Right atrium auricular region (tissue), 2 donors: ENCODE data around the gene TUBE1. TPM values are rescaled to one million over a fixed set of nuclear protein-coding genes. Genes with fewer than 3 reads are reported as not detected.

ENCODE experiments used
- DNase-seq: peaks from one replicate; pipeline ENCODE4 v3.0.0-alpha.2; 2019; ENCODE audit warnings: low spot score
- H3K27ac ChIP-seq, 2 donors: fragments of 200-600 bp; sonication (generic); 1 replicate in 1 of 2; 2 replicates in 1 of 2; pipeline ENCODE4 v1.5.1; 2016 to 2019
- H3K27me3 ChIP-seq, 2 donors: fragments of 200-600 bp; sonication (generic); one replicate each; pipeline versions ENCODE4 v1.5.1 to v1.6.0; 2017 to 2019
- H3K36me3 ChIP-seq: fragments of 200-600 bp; sonication (generic); one replicate; pipeline ENCODE4 v1.5.1; 2016
- H3K4me1 ChIP-seq, 2 donors: fragments of 200-600 bp; sonication (generic); one replicate each; pipeline versions ENCODE4 v1.5.1 to v1.6.0; 2017 to 2019
- H3K4me3 ChIP-seq, 2 donors: fragments of 200-600 bp; sonication (generic); 1 replicate in 1 of 2; 2 replicates in 1 of 2; pipeline ENCODE4 v1.5.1; 2017 to 2019; ENCODE audit warnings: mild to moderate bottlenecking in 1 of 2, moderate library complexity in 1 of 2
- H3K9me3 ChIP-seq, 2 donors: fragments of 200-600 bp; sonication (generic); one replicate each; pipeline ENCODE4 v1.5.1; 2019
- CTCF ChIP-seq, 2 donors: fragments of 200-600 bp; sonication (generic); IDR thresholded peaks; one replicate each; pipeline ENCODE4 v1.5.1; 2019; ENCODE audit warnings: antibody characterized with exemption in 2 of 2
- total RNA-seq, 2 donors: library from RNA; depleted of rRNA; stranded (reverse); fragments of >200 nt; gene quantifications; one replicate each; pipeline ENCODE4 v1.1.0, GENCODE V29; 2016

The TUBE1 gene
- total RNA-seq, 2 donors from 2014 or later: 19.0 to 32.3 TPM

GRCh38 chr6:112038268-112038667 is 49.0 kb downstream of the TUBE1 start:
- Histone ChIP-seq H3K36me3 (no peaks in the 10 kb centered on the region), H3K4me1 (peaks cover 0 to 12% of the 10 kb centered on the region in 2 donors), H3K4me3 (no peak overlapping the region), H3K27me3 (no peaks in the 10 kb centered on the region), H3K27ac (peak overlapping the region; percentile 68 to 84), H3K9me3 (no peaks in the 10 kb centered on the region)
- DNase-seq: peak; percentile 68
- TF ChIP-seq CTCF (IDR thresholded peaks at IDR 0.05): no peak

- Histone ChIP-seq H3K27ac (peak overlapping the region; percentile 68 to 84), H3K27me3 (no peaks in the 10 kb centered on the region), H3K36me3 (no peaks in the 10 kb centered on the region), H3K9me3 (no peaks in the 10 kb centered on the region), H3K4me3 (no peak overlapping the region), H3K4me1 (peaks cover 0 to 12% of the 10 kb centered on the region in 2 donors)
- TF ChIP-seq CTCF (IDR thresholded peaks at IDR 0.05): no peak
- DNase-seq: peak; percentile 93
These were observed 49.5 kb downstream of the TUBE1 start for GRCh38 chr6:112037783-112038216.

GRCh38 chr6:112036088-112036637 is 51.1 kb downstream of the TUBE1 start:
- no peak for TF ChIP-seq CTCF (IDR thresholded peaks at IDR 0.05)
- no peak for DNase-seq
- Histone ChIP-seq H3K36me3 (no peaks in the 10 kb centered on the region), H3K27ac (peak overlapping the region; percentile 42 to 69), H3K27me3 (no peaks in the 10 kb centered on the region), H3K4me3 (no peak overlapping the region), H3K4me1 (peaks cover 0 to 12% of the 10 kb centered on the region in 2 donors), H3K9me3 (no peaks in the 10 kb centered on the region)

GRCh38 chr6:112034616-112034995 is 52.7 kb downstream of the TUBE1 start:
- Histone ChIP-seq H3K27me3 (no peaks in the 10 kb centered on the region), H3K4me3 (no peak overlapping the region), H3K4me1 (peaks cover 0 to 12% of the 10 kb centered on the region in 2 donors), H3K9me3 (no peaks in the 10 kb centered on the region), H3K36me3 (no peaks in the 10 kb centered on the region), H3K27ac (peak overlapping the region; percentile 3 to 69)
- no peak for TF ChIP-seq CTCF (IDR thresholded peaks at IDR 0.05)
- DNase-seq: no peak

- TF ChIP-seq CTCF (IDR thresholded peaks at IDR 0.05): no peak
- no peaks in the 10 kb centered on the region for H3K9me3 ChIP-seq
- DNase-seq: no peak
These were observed 53.3 kb downstream of the TUBE1 start for GRCh38 chr6:112033791-112034615.

More at GRCh38 chr6:112033791-112034615, 53.3 kb downstream of the TUBE1 start:
- Histone ChIP-seq H3K4me1 (peaks cover 0 to 12% of the 10 kb centered on the region in 2 donors), H3K36me3 (no peaks in the 10 kb centered on the region), H3K4me3 (no peak overlapping the region), H3K27ac (peak overlapping the region in 1 of 2 donors; percentile 69), H3K27me3 (no peaks in the 10 kb centered on the region)
